SK-N-SH (cell line): ENCODE measurements around the gene TECR. TPM values are rescaled to one million over a fixed set of nuclear protein-coding genes. Genes with fewer than 3 reads are reported as not detected.
A peak's percentile ranks its signal among the peaks of the same experiment; 100 is the strongest.

Source experiments
- CTCF ChIA-PET: fragments of 300-600, 350-600 bp; formaldehyde crosslinking; extraction: SDS; loops from one replicate; lab custom pipeline; 2021; lab: Yijun Ruan, JAX
- POLR2A ChIA-PET: fragments of 350-600 bp; sonication (Branson Sonifier 250); formaldehyde crosslinking; extraction: SDS; loops from one replicate; lab custom pipeline; 2020; ENCODE audit warnings: antibody characterized with exemption, inconsistent platforms; lab: Yijun Ruan, JAX
- DNase-seq: peaks from one replicate; pipeline ENCODE4 v3.0.0; 2012
- H2AFZ ChIP-seq: fragments of 200-600 bp; sonication (generic); 2 replicates; pipeline ENCODE4 v1.8.1; 2016; ENCODE audit warnings: antibody characterized with exemption, mild to moderate bottlenecking, low read depth
- H3F3A ChIP-seq: fragments of 200-600 bp; sonication (generic); replicated peaks from 2 replicates; pipeline ENCODE3; 2016; ENCODE audit warnings: antibody characterized with exemption, mild to moderate bottlenecking; ENCODE audit not compliant: insufficient read depth
- H3K27ac ChIP-seq, 2 experiments: fragments of 200-500 bp in 1 of 2; fragments of 200-600 bp in 1 of 2; sonication (Bioruptor generic) in 1 of 2; sonication (generic), shearing (Covaris generic) in 1 of 2; 2 replicates each; pipeline versions ENCODE4 v1.5.1 to v1.6.1; 2014 to 2016; ENCODE audit warnings: low read depth in 2 of 2, inconsistent platforms in 1 of 2, low read length in 1 of 2, mild to moderate bottlenecking in 1 of 2, mixed read lengths in 1 of 2
- H3K27me3 ChIP-seq: fragments of 200-600 bp; sonication (generic), shearing (Covaris generic); 2 replicates; pipeline ENCODE4 v1.6.1; 2016; ENCODE audit warnings: mixed run types; ENCODE audit not compliant: insufficient read depth
- H3K36me3 ChIP-seq, 2 experiments: fragments of 200-500 bp in 1 of 2; fragments of 200-600 bp in 1 of 2; sonication (Bioruptor generic) in 1 of 2; sonication (generic) in 1 of 2; replicated peaks in 1 of 2; 2 replicates each; pipeline versions ENCODE3 to v1.5.1; 2014 to 2016; ENCODE audit warnings: low read length in 1 of 2, mild to moderate bottlenecking in 1 of 2; ENCODE audit not compliant: insufficient read depth in 2 of 2, control insufficient read depth in 1 of 2
- H3K4me1 ChIP-seq, 2 experiments: fragments of 200-500 bp in 1 of 2; fragments of 200-600 bp in 1 of 2; sonication (Bioruptor generic) in 1 of 2; sonication (generic), shearing (Covaris generic) in 1 of 2; 2 replicates each; pipeline versions ENCODE4 v1.5.1 to v1.6.1; 2014 to 2016; ENCODE audit warnings: low read depth in 1 of 2, low read length in 1 of 2, mixed run types in 1 of 2; ENCODE audit not compliant: insufficient read depth in 2 of 2, control insufficient read depth in 1 of 2
- H3K4me2 ChIP-seq: fragments of 200-600 bp; sonication (generic), shearing (Covaris generic); 2 replicates; pipeline ENCODE4 v1.6.1; 2017; ENCODE audit warnings: mixed run types
- H3K4me3 ChIP-seq, 2 experiments: fragments of 200-500 bp in 1 of 2; fragments of 200-600 bp in 1 of 2; sonication (Bioruptor generic) in 1 of 2; sonication (generic), shearing (Covaris generic) in 1 of 2; 2 replicates each; pipeline versions ENCODE4 v1.5.1 to v1.8.1; 2014 to 2016; ENCODE audit warnings: low read depth in 2 of 2, inconsistent platforms in 1 of 2, low read length in 1 of 2, mild to moderate bottlenecking in 1 of 2, mixed read lengths in 1 of 2, moderate library complexity in 1 of 2
- H3K79me2 ChIP-seq: fragments of 200-600 bp; sonication (generic); 2 replicates; pipeline ENCODE4 v1.8.1; 2017; ENCODE audit warnings: mild to moderate bottlenecking; ENCODE audit not compliant: insufficient read depth
- H3K9ac ChIP-seq: fragments of 200-600 bp; sonication (generic); 2 replicates; pipeline ENCODE4 v1.6.1; 2017; ENCODE audit warnings: mixed run types
- H3K9me2 ChIP-seq: fragments of 200-600 bp; sonication (generic); 2 replicates; pipeline ENCODE4 v1.6.1; 2017; ENCODE audit warnings: mixed run types
- H3K9me3 ChIP-seq: fragments of 200-600 bp; sonication (generic); 2 replicates; pipeline ENCODE4 v1.6.1; 2017; ENCODE audit warnings: mixed run types, mild to moderate bottlenecking, moderate library complexity
- H4K20me1 ChIP-seq: fragments of 200-600 bp; sonication (generic); 2 replicates; pipeline ENCODE4 v1.6.1; 2017; ENCODE audit warnings: mild to moderate bottlenecking, mixed run types; ENCODE audit not compliant: insufficient read depth
- CHD2 ChIP-seq: fragments of 150-350 bp; IDR thresholded peaks from 2 replicates; pipeline ENCODE4 v1.6.1; 2018; ENCODE audit warnings: low read length; ENCODE audit not compliant: partially characterized antibody
- ELF1 ChIP-seq: IDR thresholded peaks from 2 replicates; pipeline ENCODE4 v1.4.0; 2012
- EZH2phosphoT487 ChIP-seq: fragments of 200-600 bp; sonication (generic); IDR thresholded peaks from 2 replicates; pipeline ENCODE4 v1.6.1; 2017; ENCODE audit warnings: low read depth, mixed run types, mild to moderate bottlenecking, antibody characterized with exemption, moderate library complexity, borderline replicate concordance
- FOSL2 ChIP-seq: IDR thresholded peaks from 2 replicates; pipeline ENCODE4 v1.4.0; 2012; ENCODE audit warnings: low read depth, mild to moderate bottlenecking, moderate library complexity, borderline replicate concordance
- FOXJ3 ChIP-seq: sonication (generic); formaldehyde crosslinking; IDR thresholded peaks from 2 replicates; pipeline ENCODE4 v1.5.1; 2020; ENCODE audit warnings: mild to moderate bottlenecking, missing genetic modification reagents
- FOXM1 ChIP-seq: IDR thresholded peaks from 2 replicates; pipeline ENCODE4 v1.4.0; 2012; ENCODE audit warnings: low read depth, mild to moderate bottlenecking
- GATA2 ChIP-seq: sonication (generic); formaldehyde crosslinking; IDR thresholded peaks from 2 replicates; pipeline ENCODE4 v1.5.0; 2020; ENCODE audit warnings: mild to moderate bottlenecking, missing genetic modification reagents
- JUND ChIP-seq: IDR thresholded peaks from 2 replicates; pipeline ENCODE4 v1.4.0; 2012
- MEF2A ChIP-seq: IDR thresholded peaks from 2 replicates; pipeline ENCODE4 v1.4.0; 2012; ENCODE audit warnings: low read depth, borderline replicate concordance
- MXI1 ChIP-seq: IDR thresholded peaks from 2 replicates; pipeline ENCODE4 v1.6.1; 2012; ENCODE audit warnings: mild to moderate bottlenecking, low read depth, low read length, improper control_type of control experiment
- NRF1 ChIP-seq: IDR thresholded peaks from 2 replicates; pipeline ENCODE4 v1.6.1; 2012; ENCODE audit warnings: low read depth, mild to moderate bottlenecking, low read length
- PBX3 ChIP-seq: IDR thresholded peaks from 2 replicates; pipeline ENCODE4; 2012
- REST ChIP-seq: IDR thresholded peaks from 2 replicates; pipeline ENCODE4 v1.6.1; 2012; ENCODE audit warnings: mild to moderate bottlenecking, low read depth, low read length, moderate library complexity
- SIN3A ChIP-seq: IDR thresholded peaks from 2 replicates; pipeline ENCODE4 v1.6.1; 2012; ENCODE audit warnings: low read depth, mild to moderate bottlenecking, low read length, moderate library complexity, borderline replicate concordance
- TCF12 ChIP-seq: IDR thresholded peaks from 2 replicates; pipeline ENCODE4 v1.4.0; 2012
- USF2 ChIP-seq: fragments of 150-350 bp; IDR thresholded peaks from 2 replicates; pipeline ENCODE4 v1.6.1; 2017; ENCODE audit warnings: antibody characterized with exemption, low read length, low read depth, borderline replicate concordance
- WGBS: methylation state at CpG from one replicate; pipeline ENCODE4 v1.1.6; 2017; ENCODE audit warnings: low lambda C conversion rate; 5-methylcytosine and 5-hydroxymethylcytosine counted together
- polyA plus RNA-seq, 3 experiments: library from polyadenylated mRNA; depleted of rRNA; stranded (reverse); fragments of >200 nt; gene quantifications; 2 replicates each; pipeline ENCODE4 v1.2.3, GENCODE V29; 2012

The TECR gene
- polyA plus RNA-seq, 1 of the 3 experiments (the other 2 are of a cell fraction) = 110 TPM

GRCh38 chr19:14517840-14518505, 11.4 kb upstream of the TECR start, which contains the start of gene DNAJB1 (continued):
- TF ChIP-seq MEF2A (no peak; the same call in 1 of the 2 replicates), EZH2phosphoT487 (no peak), GATA2 (CRISPR knock-in tag) (no peak), SIN3A (peak; percentile 39; the same call in 1 of the 2 replicates), NRF1 (peak; percentile 28; the same call in 1 of the 2 replicates), ELF1 (no peak), CHD2 (no peak), FOXJ3 (CRISPR knock-in tag) (no peak), USF2 (no peak), MXI1 (0 out of 2 replicates have a peak, but pooled peaks have one; percentile 19), JUND (no peak), TCF12 (no peak)

DNA sequence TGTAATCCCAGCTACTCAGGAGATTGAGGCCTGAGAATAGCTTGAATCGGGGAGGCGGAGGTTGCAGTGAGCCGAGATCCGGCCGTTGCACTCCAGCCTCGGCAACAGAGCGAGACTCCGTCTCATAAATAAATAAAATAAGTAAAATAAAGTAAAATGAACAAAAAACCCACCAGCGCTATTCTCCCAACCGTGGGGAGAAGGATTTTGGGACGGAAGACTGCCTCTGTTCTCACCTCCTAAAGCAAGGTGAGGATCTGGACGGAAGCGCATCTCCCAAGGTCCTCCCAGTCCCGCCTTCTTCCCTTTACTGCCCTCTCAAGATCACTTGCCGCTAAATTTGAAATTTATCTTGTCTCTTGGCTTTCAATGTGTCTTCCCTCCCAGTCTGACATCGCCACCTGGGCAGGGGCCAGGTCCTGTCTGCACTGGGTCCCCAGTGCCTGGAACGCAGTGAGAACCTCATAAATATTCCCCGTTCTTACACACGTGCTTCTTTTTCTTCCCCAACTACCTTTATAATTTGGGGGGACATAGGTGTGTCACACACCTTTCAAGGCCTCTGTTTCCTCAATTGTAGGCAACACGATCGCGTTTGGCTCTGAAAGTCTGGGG, 10.0 kb upstream of the TECR start:
- Histone ChIP-seq H3K27me3 (no peaks in the 10 kb centered on the region), H3K4me1 (peaks cover 24 to 47% of the 10 kb centered on the region in 2 experiments; a peak in 3 of 4 replicates), H3K79me2 (peaks cover 38% of the 10 kb centered on the region), H3F3A (peaks cover 35% of the 10 kb centered on the region), H3K36me3 (peaks cover 20 to 23% of the 10 kb centered on the region in 2 experiments), H3K27ac (peak overlapping the region; percentile 84 to 95), H3K9ac (peak overlapping the region; percentile 54), H3K4me2 (peak overlapping the region; percentile 80), H2AFZ (peak overlapping the region; percentile 48; the same call in 1 of the 2 replicates), H3K9me3 (no peaks in the 10 kb centered on the region), H4K20me1 (peaks cover 33% of the 10 kb centered on the region)
- no peak for DNase-seq
- 95% methylated on average over 22 of the region's 22 CpGs for WGBS
- ChIA-PET POLR2A (interaction anchor here (1.0 to 1.2 kb wide), 2 partner anchors 9 to 37 kb away, joined by 3 to 4 read pairs; no protein-coding TSS in a partner anchor), CTCF (interaction anchor here (3.7 kb wide), 1 partner anchor 39 kb away, joined by 20 read pairs; no protein-coding TSS in a partner anchor)
- TF ChIP-seq ELF1 (no peak), FOSL2 (no peak), JUND (no peak), FOXJ3 (CRISPR knock-in tag) (no peak), PBX3 (no peak), FOXM1 (no peak), USF2 (no peak), EZH2phosphoT487 (no peak), REST (no peak)
- TF ChIP-seq, all 33 proteins: peak for 0
- Histone ChIP-seq H3K9me2 (no peaks in the 10 kb centered on the region), H3K4me3 (no peak overlapping the region)
